B cell (primary cell): Measurements from ENCODE around the gene ITPR2.

Source experiments
- EZH2 ChIP-seq: IDR thresholded peaks from 2 replicates; pipeline ENCODE4 v1.6.1; 2012; ENCODE audit warnings: borderline replicate concordance, low read depth, mild to moderate bottlenecking, moderate library complexity, low read length; ENCODE audit not compliant: insufficient read depth, poor library complexity, severe bottlenecking
- TF ChIP-seq, protein P1 (sequence below): fragments of 200-600 bp; IDR thresholded peaks from one replicate; pipeline ENCODE4 v1.8.0; 2022; ENCODE audit warnings: antibody characterized with exemption, mild to moderate bottlenecking

DNA sequence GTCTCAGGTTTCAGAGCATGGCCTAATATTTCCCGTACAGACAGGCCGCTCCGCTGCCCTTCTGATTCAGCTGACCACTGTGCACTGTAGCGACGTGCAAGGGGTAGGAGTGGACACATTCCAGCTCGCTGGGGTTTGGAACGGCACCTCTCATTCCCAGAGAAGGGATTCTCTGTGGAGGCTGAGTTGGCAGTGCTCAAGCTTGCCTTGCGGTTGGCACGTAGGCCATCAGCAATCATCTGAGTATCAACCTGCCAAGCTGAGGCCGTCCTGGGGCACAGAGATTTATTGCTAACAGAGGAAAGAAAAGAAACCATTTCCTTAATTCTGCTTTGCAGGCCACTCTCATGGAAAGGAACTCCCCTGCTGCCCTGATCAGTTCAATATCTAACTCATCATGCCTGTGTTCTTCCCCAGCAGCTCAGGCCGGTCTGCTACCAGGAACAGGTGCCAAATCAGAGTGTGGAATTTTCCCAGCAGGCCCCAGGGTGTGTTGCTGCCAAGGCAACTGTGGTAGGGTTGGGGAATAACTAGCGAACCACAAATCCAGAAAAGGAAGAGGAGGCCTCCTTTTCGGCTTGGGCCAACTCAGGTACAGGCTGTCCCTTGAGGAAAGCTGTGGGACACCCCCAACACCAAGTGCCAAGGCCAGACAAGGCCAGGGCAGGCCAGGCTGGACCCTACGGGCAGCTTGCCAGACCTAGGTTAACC is 545.2 kb downstream of the ITPR2 start:
- TF ChIP-seq, protein P1, sequence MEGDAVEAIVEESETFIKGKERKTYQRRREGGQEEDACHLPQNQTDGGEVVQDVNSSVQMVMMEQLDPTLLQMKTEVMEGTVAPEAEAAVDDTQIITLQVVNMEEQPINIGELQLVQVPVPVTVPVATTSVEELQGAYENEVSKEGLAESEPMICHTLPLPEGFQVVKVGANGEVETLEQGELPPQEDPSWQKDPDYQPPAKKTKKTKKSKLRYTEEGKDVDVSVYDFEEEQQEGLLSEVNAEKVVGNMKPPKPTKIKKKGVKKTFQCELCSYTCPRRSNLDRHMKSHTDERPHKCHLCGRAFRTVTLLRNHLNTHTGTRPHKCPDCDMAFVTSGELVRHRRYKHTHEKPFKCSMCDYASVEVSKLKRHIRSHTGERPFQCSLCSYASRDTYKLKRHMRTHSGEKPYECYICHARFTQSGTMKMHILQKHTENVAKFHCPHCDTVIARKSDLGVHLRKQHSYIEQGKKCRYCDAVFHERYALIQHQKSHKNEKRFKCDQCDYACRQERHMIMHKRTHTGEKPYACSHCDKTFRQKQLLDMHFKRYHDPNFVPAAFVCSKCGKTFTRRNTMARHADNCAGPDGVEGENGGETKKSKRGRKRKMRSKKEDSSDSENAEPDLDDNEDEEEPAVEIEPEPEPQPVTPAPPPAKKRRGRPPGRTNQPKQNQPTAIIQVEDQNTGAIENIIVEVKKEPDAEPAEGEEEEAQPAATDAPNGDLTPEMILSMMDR: no peak
- no peak for TF ChIP-seq EZH2
